Thoracic aorta endothelial cell (primary cell): ENCODE measurements around the gene TMEM212. TPM values are rescaled to one million over a fixed set of nuclear protein-coding genes. Genes with fewer than 3 reads are reported as not detected.

Source experiments
- total RNA-seq: library from RNA; depleted of rRNA; stranded (reverse); fragments of >200 nt; gene quantifications from 2 replicates; pipeline ENCODE4 v1.2.3, GENCODE V29; 2012

TMEM212 gene
- total RNA-seq, result not detected in 2 replicates

GRCh38 chr3:171842864-171843518 lies at the start of gene TMEM212:
TSS of gene TMEM212 (plus strand) at chr3:171843349. CDS start at chr3:171843384, 35 bp downstream.

GRCh38 chr3:171809861-171810628 lies 33.1 kb upstream of the TMEM212 start, which contains the start of gene PLD1:
TSS of gene PLD1 (minus strand) at chr3:171810483. CDS start at chr3:171738051, 72,432 bp downstream.

Other genes with a start within 250 kb of the TMEM212 start
- gene PLD1, start 32.9 kb upstream of the TMEM212 start, total RNA-seq, result 134 and 173 TPM in 2 replicates
- 257 and 258 TPM in 2 replicates for gene FNDC3B, start 196.2 kb downstream of the TMEM212 start, total RNA-seq